A673 (cell line): Measurements from ENCODE around the gene ABHD4.

Experiments used
- EZH2 ChIP-seq: fragments of 200-600 bp; sonication (generic); IDR thresholded peaks from 2 replicates; pipeline ENCODE4 v1.6.1; 2017; ENCODE audit warnings: borderline replicate concordance, low read depth, mild to moderate bottlenecking, mixed read lengths, antibody characterized with exemption, low read length; ENCODE audit not compliant: poor library complexity, severe bottlenecking
- TF ChIP-seq, protein P1 (sequence below): fragments of 300-800, 200-600 bp; sonication (generic); conservative IDR thresholded peaks from 2 replicates; pipeline ENCODE4 v1.5.1; 2017; ENCODE audit warnings: low read depth, mild to moderate bottlenecking, antibody characterized with exemption, low read length, moderate library complexity, mixed read lengths

DNA sequence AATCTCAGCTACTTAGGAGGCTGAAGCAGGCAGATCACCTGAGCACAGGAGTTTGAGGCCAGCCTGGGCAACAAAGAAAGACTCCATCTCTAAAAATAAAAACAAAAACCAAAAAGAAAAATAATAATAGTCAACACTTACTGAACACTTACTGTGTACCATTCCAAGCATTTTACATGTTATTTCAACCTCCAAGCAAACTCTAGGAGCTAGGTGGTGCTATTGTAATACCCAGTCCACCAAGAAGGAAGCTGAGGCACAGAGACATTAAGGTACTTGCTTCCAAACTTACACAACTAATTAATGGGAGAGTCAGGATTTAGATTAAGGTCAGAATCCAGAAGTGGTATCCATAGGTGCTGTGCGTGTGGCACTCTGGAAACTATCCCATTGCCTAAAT, 59.8 kb downstream of the ABHD4 start:
- TF ChIP-seq, protein P1, sequence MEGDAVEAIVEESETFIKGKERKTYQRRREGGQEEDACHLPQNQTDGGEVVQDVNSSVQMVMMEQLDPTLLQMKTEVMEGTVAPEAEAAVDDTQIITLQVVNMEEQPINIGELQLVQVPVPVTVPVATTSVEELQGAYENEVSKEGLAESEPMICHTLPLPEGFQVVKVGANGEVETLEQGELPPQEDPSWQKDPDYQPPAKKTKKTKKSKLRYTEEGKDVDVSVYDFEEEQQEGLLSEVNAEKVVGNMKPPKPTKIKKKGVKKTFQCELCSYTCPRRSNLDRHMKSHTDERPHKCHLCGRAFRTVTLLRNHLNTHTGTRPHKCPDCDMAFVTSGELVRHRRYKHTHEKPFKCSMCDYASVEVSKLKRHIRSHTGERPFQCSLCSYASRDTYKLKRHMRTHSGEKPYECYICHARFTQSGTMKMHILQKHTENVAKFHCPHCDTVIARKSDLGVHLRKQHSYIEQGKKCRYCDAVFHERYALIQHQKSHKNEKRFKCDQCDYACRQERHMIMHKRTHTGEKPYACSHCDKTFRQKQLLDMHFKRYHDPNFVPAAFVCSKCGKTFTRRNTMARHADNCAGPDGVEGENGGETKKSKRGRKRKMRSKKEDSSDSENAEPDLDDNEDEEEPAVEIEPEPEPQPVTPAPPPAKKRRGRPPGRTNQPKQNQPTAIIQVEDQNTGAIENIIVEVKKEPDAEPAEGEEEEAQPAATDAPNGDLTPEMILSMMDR: peak; percentile 57
- TF ChIP-seq EZH2: no peak
